Stimulated activated CD8-positive, alpha-beta memory T cell treated with anti-CD3 and anti-CD28 coated beads, Interleukin-4, amount 100 ng/mL, for 1 hour (primary cell): ENCODE measurements around the gene ARHGEF25.
"Not testable (repeated sequence)": the region's sequence is repeated elsewhere in the genome, so short reads cannot be mapped to it uniquely, and the experiment has no call there.

ENCODE experiments used
- DNase-seq, 2 donors: peaks; one replicate each; pipeline ENCODE4 v3.0.0-alpha.2; 2020; ENCODE audit warnings: low read depth in 2 of 2, low spot score in 1 of 2

ARHGEF25 gene

DNA sequence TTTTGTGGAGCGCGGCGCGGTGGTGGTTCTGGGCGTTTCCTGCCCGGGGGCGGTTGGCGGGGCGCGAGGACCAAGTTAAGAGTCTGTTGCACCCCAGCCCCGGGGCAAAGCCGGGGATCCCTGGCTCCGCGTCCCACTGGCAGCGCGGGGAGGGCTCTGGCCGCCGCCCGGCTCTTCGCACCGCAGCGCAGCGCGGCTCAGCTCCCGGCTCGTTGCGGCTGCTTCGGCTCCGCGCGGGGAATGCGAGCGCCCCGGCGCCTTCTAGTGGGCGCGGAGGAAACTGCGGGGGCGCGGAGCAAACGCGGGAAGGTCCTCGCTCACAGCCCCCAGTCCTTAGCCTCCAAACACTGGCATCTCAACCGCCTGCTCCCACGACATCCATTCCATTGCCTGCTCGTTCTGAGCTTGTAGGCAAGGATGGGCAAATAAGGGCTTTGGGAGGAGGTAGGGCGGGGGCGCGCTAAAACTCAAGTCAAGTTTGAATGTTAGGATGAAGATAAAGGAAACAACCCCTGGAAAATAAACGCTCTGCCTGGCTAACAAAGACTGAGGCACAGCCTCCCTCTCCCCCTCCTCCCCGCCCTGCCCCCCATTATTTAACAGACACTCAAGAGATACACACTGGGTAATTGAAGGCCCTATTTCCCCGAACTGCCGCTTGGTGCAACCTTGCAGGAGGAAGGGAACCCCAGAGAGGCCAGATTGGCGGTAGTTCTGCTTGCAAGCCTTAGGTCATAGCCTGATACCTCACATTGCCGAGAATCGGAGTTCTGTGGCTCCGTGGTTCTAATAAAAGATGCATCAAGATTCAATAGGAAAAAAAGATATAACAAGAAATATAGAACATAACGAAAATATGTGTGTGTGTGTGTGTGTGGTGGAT, 22.0 kb downstream of the ARHGEF25 start, which contains the start of gene B4GALNT1:
Gene B4GALNT1, minus strand, starts transcription at position 244 of the 883 bp plus-strand sequence. CDS start 1,069 bp downstream, outside the sequence.
- DNase-seq, result peak in 1 of 2 donors; percentile 38

DNA sequence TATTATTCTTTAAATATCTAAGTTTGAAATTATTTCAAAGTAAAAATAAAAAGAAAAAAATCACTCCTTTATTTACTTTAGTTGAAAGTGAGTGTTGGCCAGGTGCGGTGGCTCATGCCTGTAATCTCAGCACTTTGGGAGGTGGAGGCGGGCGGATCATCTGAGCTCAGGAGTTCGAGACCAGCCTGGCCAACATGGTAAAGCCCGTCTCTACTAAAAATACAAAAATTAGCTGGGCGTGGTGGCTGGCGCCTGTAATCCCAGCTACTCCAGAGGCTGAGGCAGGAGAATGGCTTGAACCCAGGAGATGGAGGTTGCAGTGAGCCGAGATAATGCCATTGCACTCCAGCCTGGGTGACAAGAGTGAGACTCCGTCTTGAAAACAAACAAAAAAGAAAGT, 25.5 kb downstream of the ARHGEF25 start:
- DNase-seq, result not testable (repeated sequence)

DNA sequence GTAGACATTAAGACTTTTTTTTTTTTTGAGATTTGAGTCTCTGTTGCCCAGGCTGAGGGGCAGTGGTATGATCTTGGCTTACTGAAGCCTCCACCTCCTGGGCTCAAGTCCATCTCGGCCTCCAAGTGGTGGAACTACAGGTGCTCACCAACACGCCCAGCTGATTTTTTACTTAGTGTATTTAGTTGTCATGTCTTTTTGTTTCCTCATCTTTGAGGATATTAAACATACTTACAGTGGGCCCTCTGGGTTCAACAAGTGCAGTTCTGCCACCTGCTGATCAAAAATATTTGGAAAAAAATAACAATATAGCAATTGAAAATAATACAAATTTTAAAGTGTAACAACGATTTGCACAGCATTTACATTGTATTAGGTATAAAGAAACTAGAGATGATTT, 26.1 kb downstream of the ARHGEF25 start:
- DNase-seq, result no peak

DNA sequence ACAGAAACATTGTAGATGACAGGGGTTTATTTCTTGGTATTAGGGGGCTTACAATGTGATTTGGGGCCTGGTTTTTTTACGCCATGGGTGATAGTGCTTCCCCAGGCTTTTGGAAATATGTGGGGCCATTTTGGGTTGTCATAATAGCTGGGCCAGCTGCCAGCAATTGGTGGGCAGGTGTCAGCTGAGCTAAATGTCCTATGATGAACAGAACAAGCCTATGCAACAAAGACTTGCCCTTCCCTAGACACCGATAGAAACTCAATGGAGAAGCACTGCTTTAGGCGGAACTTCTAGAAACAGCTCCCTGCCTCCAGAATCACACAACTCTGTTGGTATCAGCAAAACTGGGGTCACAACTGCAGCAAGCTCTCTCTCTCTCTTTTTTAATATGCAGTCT, 26.9 kb downstream of the ARHGEF25 start:
- no peak for DNase-seq

DNA sequence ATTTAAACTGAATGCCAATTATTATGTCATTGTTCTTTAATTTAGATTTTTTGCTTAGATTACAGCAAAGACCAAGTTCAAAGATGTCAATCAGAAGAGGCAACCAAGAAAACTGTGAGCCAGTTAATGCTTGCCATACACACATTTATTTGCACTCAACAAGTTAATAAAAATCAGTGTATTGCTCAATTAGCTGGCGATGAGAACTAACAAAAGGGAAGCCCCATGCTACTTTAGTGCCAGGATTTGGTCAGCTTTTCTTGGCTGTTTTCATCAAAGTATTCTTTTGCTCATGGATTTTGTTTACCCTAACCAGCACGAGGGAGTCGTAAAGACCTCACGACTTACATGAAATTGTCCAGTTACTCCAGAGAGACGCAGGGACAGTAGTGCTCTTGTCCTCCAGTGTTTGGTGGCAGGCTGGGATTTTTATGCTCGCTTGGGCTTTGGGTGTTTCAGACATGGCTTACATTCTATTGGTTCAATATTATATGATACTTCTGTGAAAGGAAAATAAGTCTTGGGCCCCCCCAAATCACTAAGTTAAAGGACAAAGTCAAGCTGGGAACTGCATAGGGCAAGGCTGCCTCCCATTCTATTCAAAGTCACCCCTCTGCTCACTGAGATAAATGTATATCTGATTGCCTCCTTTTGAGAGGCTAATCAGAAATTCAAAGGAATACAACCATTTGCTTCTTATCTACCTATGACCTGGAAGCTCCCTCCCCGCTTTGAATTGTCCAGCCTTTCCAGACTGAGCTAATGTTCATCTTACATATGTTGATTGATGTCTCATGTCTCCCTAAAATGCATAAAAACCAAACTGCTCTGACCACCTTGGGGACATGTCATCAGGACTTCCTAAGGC, 29.2 kb downstream of the ARHGEF25 start:
- DNase-seq, result no peak

DNA sequence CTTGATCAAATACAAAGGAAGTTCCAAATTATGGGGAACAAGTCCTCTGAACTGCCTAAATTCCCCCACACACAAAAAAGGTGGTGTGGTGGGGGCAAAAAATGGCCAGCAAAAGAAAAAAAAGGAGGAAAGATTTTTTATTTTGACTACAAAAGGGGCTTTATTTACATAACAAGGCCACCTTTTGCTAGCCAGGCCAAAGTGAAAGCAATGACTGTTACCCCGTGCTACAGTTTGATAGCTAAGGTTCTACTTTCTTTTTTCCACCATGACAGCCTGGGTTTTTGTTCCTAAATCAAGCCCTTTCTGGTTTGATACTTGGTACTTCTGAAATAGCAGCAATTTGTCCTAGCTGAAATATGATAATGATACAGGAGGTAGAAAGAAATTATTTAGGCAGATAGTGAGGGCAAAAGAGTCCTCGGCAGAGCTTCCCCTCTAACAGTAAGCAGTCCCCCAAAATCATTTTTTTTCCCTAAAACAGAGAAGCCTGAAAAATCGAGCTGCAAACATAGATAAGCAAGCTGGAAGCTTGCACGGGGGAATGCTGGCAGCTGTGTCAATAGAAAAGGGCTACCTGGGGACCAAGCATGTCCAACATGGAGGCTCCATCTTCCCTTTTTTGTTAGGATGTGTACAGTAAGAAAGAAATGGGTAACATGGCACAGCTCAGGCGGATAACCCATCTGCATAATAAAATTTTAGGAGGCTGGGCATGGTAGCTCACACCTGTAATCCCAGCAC, 30.6 kb downstream of the ARHGEF25 start:
- no peak for DNase-seq

DNA sequence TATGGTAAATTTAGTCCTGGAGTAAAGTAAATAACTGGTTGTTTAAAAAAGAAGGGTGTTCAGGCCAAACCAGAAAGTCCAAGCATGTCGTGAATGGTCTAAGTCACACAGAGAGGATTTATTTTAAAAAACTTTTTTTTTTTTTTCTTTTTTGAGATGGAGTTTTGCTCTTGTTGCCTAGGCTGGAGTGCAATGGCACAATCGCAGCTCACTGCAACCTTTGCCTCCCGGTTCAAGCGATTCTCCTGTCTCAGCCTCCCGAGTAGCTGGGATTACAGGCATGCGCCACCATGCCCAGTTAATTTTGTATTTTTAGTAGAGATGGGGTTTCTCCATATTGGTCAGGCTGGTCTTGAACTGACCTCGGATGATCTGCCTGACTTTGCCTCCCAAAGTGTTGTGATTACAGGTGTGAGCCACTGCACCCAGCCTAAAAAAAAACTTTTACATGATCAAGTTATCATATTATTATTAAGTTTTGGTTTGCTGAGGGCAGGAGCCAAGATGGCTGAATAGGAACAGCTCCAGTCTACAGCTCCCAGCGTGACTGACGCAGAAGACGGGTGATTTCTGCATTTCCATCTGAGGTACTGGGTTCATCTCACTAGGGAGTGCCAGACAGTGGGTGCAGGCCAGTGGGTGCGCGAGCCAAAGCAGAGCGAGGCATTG, 34.9 kb downstream of the ARHGEF25 start:
- not testable (repeated sequence) for DNase-seq

DNA sequence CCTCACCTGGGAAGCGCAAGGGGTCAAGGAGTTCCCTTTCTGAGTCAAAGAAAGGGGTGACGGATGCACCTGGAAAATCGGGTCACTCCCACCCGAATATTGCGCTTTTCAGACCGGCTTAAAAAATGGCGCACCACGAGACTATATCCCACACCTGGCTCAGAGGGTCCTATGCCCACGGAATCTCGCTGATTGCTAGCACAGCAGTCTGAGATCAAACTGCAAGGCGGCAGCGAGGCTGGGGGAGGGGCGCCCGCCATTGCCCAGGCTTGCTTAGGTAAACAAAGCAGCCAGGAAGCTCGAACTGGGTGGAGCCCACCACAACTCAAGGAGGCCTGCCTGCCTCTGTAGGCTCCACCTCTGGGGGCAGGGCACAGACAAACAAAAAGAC, 35.4 kb downstream of the ARHGEF25 start:
- DNase-seq, result not testable (repeated sequence)

DNA sequence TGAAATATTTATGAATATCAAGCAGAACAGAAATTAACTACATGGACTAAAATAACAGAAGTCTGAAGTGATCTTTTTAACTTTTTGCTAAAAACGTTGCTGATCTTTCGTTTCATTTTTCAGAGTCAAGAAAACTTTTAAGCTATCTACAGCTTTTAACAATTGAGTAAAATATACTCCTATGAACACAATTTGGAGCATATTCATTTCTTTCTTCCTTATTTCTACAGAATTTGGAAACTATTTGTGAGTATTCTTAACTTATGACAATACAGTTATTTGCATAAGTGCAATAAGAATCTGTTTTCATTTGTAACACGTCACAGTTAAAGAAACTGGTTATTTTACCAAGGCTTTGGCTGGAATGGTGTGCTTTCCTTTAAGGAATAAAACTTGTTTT, 42.8 kb downstream of the ARHGEF25 start:
- DNase-seq, result no peak

DNA sequence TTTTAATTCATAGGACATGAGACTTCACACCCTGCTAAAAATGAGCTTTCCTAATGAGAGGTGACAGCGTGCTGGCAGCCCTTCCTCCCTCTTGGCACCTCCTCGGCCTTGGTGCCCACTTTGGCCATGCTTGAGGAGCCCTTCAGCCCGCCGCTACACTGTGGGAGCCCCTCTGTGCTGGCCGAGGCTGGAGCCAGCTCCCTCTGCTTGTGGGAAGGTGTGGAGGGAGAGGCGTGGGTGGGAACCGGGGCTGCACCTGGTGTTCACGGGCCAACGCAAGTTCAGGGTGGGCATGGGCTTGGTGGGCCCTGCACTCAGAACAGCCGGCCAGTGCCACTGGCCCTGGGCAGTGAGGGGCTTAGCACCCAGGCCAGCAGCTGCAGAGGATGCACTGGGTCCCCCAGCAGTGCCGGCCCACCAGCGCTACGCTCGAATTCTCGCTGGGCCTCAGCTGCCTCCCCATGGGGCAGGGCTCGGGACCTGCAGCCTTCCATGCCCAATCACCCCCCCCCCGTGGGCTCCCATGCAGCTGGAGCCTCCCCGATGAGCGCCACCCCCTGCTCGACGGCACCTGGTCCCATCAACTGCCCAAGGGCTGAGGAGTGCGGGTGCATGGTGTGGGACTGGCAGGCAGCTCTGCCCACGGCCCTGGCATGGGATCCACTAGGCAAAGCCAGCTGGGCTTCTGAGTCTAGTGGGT, 44.5 kb downstream of the ARHGEF25 start:
- DNase-seq, result no peak

DNA sequence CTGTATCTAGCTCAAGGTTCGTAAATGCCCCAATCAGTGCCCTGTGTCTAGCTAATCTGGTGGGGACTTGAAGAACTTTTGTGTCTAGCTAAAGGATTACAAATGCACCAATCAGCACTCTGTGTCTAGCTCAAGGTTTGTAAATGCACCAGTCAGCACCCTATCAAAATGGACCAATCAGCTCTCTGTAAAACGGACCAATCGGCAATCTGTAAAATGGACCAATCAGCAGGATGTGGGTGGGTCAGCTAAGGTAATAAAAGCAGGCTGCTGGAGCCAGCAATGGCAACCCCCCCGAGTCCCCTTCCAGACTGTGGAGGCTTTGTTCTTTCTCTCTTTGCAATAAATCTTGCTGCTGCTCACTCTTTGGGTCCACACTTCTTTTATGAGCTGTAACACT, 45.2 kb downstream of the ARHGEF25 start:
- not testable (repeated sequence) for DNase-seq

DNA sequence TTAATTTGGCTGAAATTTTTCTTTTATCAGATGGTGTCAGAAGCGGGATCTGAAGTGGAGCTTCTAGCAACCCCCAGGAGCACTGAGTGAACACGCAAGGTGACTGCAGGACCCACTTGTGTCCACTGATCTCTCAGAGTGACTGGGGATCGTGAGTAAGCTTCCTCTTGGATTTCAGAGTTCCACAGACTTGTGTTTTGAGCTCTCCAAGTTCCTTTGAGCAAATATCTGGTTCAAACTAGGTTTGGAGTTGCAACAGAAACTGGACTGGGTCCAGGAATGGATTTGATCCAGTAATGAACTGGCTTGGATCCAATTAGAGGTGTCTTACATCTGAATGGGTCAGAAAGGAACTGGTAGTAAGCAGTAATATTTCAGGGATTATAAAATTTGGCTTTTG, 46.5 kb downstream of the ARHGEF25 start:
- DNase-seq, result no peak

DNA sequence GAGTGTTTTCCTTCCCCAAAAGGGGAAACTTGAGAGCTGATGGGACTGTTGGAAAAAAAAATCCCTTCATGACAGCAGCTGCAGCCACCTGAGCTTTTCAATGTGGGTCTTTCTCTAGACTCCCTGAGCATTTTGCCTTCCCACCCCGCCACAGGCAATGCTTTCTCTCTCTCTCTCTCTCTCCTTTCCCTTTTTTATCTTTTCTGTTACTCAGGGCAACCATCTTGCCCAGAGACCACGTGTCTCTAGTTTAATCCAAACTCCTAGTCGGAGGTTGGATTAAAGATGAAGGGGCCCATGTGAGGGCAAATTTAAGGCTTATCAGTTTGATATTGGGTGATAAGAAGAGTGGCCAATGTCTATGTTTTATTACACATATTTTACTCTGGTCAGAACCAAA, 47.7 kb downstream of the ARHGEF25 start:
- DNase-seq, result no peak

DNA sequence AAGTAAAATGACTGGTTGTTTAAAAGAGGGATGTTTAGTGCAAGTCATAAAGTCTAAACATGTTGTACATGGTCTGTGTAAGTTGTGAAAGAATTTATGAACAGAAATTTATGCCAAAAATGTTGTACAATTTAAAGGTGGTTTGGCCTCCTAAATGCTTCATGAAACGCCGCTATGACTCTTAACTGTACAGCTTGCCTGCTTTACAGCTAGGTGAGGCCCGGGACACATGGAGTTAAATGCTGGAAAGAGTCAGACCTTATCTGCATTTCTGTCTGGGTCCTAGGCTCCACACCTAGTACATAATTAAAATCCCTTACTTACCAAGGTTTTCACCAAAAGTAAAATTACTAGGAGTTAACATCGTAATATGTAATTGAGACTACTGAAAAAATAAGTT, 50.1 kb downstream of the ARHGEF25 start:
- no peak for DNase-seq

DNA sequence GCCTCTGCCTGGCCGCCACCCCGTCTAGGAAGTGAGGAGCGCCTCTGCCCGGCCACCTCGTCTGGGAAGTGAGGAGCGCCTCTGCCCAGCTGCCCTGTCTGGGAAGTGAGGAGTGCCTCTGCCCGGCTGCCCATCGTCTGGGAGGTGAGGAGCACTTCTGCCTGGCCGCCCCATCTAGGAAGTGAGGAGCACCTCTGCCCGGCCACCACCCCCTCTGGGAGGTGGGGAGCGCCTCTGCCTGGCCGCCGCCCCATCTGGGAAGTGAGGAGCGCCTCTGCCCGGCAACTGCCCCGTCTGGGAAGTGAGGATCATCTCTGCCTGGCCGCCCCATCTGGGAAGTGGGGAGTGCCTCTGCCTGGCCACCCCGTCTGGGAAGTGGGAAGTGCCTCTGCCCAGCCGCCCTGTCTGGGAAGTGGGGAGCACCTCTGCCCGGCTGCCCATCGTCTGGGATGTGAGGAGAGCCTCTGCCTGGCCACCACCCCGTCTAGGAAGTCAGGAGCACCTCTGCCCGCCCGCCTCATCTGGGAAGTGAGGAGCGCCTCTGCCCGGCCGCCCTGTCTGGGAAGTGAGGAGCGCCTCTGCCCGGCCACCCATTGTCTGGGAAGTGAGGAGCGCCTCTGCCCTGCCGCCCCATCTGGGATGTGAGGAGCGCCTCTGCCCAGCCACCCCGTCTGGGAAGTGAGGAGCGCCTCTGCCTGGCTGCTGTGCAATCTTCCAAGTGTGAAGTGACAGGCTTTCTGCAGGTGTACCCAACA, 54.0 kb downstream of the ARHGEF25 start:
- DNase-seq, result not testable (repeated sequence)
